ENCODE measurements around the gene KIF25.

Gene KIF25

DNA sequence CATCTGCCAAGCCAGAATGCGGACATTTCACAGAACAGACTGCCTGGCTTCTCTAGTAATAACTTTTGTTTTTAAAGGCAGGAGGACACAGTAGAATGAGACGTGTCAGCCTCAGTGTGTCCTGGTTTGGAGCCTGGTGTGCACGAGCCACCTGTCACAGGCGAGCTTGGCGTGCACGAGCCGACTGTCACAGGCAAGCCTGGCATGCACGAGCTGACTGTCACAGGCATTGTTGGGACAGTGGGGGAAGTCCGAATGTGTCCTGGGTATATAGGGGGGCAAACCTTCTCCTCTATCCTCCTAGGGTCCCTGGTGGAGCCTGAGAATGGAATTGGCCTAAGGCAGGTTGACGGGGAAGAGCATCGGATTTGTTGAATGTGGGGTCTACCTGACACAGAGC lies 7.5 kb downstream of the KIF25 start:
- TF ChIP-seq YY1 (IDR thresholded peaks at IDR 0.05; ENCODE audit: low read depth) (no peak), TCF12 (IDR thresholded peaks at IDR 0.05; ENCODE audit: low read depth) (no peak), FOXM1 (IDR thresholded peaks at IDR 0.05; ENCODE audit: borderline replicate concordance, low read depth) (no peak), TEAD4 (IDR thresholded peaks at IDR 0.05) (no peak), NFIC (IDR thresholded peaks at IDR 0.05) (no peak), CEBPB (IDR thresholded peaks at IDR 0.05) (no peak), EP300 (IDR thresholded peaks at IDR 0.05; ENCODE audit: borderline replicate concordance) (no peak), ZBTB7A (IDR thresholded peaks at IDR 0.05; ENCODE audit: low read depth) (no peak), TAF1 (IDR thresholded peaks at IDR 0.05; ENCODE audit: low read depth) (no peak)
- TF ChIP-seq, protein P1, sequence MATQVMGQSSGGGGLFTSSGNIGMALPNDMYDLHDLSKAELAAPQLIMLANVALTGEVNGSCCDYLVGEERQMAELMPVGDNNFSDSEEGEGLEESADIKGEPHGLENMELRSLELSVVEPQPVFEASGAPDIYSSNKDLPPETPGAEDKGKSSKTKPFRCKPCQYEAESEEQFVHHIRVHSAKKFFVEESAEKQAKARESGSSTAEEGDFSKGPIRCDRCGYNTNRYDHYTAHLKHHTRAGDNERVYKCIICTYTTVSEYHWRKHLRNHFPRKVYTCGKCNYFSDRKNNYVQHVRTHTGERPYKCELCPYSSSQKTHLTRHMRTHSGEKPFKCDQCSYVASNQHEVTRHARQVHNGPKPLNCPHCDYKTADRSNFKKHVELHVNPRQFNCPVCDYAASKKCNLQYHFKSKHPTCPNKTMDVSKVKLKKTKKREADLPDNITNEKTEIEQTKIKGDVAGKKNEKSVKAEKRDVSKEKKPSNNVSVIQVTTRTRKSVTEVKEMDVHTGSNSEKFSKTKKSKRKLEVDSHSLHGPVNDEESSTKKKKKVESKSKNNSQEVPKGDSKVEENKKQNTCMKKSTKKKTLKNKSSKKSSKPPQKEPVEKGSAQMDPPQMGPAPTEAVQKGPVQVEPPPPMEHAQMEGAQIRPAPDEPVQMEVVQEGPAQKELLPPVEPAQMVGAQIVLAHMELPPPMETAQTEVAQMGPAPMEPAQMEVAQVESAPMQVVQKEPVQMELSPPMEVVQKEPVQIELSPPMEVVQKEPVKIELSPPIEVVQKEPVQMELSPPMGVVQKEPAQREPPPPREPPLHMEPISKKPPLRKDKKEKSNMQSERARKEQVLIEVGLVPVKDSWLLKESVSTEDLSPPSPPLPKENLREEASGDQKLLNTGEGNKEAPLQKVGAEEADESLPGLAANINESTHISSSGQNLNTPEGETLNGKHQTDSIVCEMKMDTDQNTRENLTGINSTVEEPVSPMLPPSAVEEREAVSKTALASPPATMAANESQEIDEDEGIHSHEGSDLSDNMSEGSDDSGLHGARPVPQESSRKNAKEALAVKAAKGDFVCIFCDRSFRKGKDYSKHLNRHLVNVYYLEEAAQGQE (IDR thresholded peaks at IDR 0.05; ENCODE audit: low read depth), result no peak
- TF ChIP-seq, protein P2, sequence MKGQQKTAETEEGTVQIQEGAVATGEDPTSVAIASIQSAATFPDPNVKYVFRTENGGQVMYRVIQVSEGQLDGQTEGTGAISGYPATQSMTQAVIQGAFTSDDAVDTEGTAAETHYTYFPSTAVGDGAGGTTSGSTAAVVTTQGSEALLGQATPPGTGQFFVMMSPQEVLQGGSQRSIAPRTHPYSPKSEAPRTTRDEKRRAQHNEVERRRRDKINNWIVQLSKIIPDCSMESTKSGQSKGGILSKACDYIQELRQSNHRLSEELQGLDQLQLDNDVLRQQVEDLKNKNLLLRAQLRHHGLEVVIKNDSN (IDR thresholded peaks at IDR 0.05), result no peak
- TF ChIP-seq, protein P3, sequence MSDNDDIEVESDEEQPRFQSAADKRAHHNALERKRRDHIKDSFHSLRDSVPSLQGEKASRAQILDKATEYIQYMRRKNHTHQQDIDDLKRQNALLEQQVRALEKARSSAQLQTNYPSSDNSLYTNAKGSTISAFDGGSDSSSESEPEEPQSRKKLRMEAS (IDR thresholded peaks at IDR 0.05), result no peak

DNA sequence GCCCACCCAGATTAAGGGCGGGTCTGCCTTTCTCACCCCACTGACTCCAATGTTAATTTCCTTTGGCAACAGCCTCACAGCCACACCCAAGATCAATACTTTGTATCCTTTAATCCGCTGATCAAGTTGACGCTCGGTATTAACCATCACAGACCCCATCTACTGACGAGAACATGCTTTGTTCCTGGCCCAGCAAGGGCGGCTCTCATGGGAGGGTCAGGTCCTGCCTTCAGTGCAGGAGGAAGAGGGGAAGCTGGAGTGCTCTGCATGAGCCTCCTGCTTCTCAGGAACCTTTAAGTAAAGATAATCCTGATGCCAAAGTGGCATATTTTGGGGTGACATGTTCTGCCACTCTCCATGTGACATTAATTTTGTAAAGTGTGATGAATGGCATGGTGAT lies 8.3 kb downstream of the KIF25 start:
- no peak for TF ChIP-seq TEAD4 (IDR thresholded peaks at IDR 0.05)
- TF ChIP-seq FOXM1 (IDR thresholded peaks at IDR 0.05; ENCODE audit: borderline replicate concordance, low read depth), result no peak
- TF ChIP-seq RAD21 (IDR thresholded peaks at IDR 0.05; ENCODE audit: low read depth), result no peak
- TF ChIP-seq, protein P3 (IDR thresholded peaks at IDR 0.05), result no peak
- TF ChIP-seq ZBTB7A (IDR thresholded peaks at IDR 0.05; ENCODE audit: low read depth), result no peak
- TF ChIP-seq, protein P1 (IDR thresholded peaks at IDR 0.05; ENCODE audit: low read depth), result no peak
- no peak for TF ChIP-seq EGR1 (IDR thresholded peaks at IDR 0.05)
- TF ChIP-seq NFIC (IDR thresholded peaks at IDR 0.05), result no peak

DNA sequence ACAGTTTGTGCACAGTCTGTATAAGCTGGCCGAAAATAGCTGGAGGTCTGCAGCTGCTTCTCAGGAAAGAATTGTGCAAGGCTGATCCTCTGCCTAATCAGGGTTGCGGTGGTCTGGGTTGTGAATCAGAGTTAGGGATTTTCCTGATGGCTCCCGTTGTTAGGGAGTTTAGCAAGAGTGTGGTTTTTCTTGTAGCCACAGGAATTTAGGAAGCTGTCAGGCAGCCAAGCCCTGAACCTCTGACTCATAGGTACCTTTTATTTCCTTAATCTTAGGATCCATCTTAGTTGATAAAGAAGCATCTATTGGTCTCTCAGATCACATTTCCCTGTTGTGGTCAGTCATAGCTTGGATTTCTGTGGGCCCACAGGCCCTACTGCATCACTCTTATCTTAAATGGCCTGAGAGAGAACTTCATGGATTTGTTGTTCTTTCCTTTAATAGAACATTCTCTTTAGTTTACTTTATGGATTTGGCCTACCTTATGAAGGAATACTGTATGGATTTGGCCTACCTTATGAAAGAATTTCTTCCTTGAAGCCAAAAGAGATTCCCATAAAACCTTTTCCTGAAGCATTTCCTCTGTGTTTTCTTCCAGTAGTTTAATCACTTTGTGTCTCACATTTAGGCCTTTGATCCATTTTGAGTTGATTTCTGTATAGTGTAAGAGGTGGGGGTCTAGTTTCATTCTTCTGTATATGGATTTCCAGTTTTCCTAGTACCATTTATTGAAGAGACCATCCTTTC lies 10.3 kb downstream of the KIF25 start:
- TF ChIP-seq YY1 (IDR thresholded peaks at IDR 0.05; ENCODE audit: low read depth), result no peak
- TF ChIP-seq NFIC (IDR thresholded peaks at IDR 0.05), result no peak; the same call in 1 of the 2 replicates
- TF ChIP-seq, protein P2 (IDR thresholded peaks at IDR 0.05), result no peak
- no peak for TF ChIP-seq RAD21 (IDR thresholded peaks at IDR 0.05; ENCODE audit: low read depth)
- no peak for TF ChIP-seq CREB1 (IDR thresholded peaks at IDR 0.05; ENCODE audit: low read depth)
- no peak for TF ChIP-seq TAF1 (IDR thresholded peaks at IDR 0.05; ENCODE audit: low read depth)
- TF ChIP-seq, protein P1 (IDR thresholded peaks at IDR 0.05; ENCODE audit: low read depth), result no peak
- no peak for TF ChIP-seq ZBTB7A (IDR thresholded peaks at IDR 0.05; ENCODE audit: low read depth)
- TF ChIP-seq, protein P3 (IDR thresholded peaks at IDR 0.05), result no peak
- TF ChIP-seq EP300 (IDR thresholded peaks at IDR 0.05; ENCODE audit: borderline replicate concordance), result no peak
- no peak for TF ChIP-seq EGR1 (IDR thresholded peaks at IDR 0.05)
- TF ChIP-seq TCF12 (IDR thresholded peaks at IDR 0.05; ENCODE audit: low read depth), result no peak
- peak; percentile 65; the same call in 1 of the 2 replicates for TF ChIP-seq CEBPB (IDR thresholded peaks at IDR 0.05)
- TF ChIP-seq TEAD4 (IDR thresholded peaks at IDR 0.05), result peak; percentile 14; the same call in 1 of the 2 replicates
- no peak for TF ChIP-seq FOXM1 (IDR thresholded peaks at IDR 0.05; ENCODE audit: borderline replicate concordance, low read depth)

DNA sequence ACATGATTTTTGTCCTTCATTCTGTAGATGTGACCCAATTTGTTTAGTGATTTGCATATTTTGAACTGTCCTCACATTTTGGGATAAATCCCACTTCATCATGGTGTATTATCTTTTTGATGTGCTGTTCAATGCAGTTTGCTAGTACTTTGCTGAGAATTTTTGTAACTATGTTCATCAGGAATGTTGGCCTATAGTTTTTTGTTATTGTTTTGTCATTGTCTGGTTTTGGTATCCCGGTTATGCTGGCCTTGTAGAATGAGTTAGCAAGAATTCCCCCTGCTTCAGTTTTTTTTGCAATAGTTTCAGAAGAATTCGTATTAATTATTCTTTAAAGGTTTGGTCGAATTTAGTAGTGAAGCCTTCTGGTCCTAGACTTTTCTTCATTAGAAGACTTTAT lies 11.9 kb downstream of the KIF25 start:
- TF ChIP-seq, protein P1 (IDR thresholded peaks at IDR 0.05; ENCODE audit: low read depth), result no peak
- no peak for TF ChIP-seq RAD21 (IDR thresholded peaks at IDR 0.05; ENCODE audit: low read depth)
- TF ChIP-seq YY1 (IDR thresholded peaks at IDR 0.05; ENCODE audit: low read depth), result no peak
- no peak for TF ChIP-seq CREB1 (IDR thresholded peaks at IDR 0.05; ENCODE audit: low read depth)
- no peak for TF ChIP-seq TAF1 (IDR thresholded peaks at IDR 0.05; ENCODE audit: low read depth)
- TF ChIP-seq CEBPB (IDR thresholded peaks at IDR 0.05), result no peak
- TF ChIP-seq, protein P2 (IDR thresholded peaks at IDR 0.05), result no peak
- TF ChIP-seq ZBTB7A (IDR thresholded peaks at IDR 0.05; ENCODE audit: low read depth), result no peak
- TF ChIP-seq TEAD4 (IDR thresholded peaks at IDR 0.05), result no peak
- no peak for TF ChIP-seq EP300 (IDR thresholded peaks at IDR 0.05; ENCODE audit: borderline replicate concordance)

All from Ishikawa (cell line).